ENCODE data around the gene CHPF2.

Gene CHPF2

DNA sequence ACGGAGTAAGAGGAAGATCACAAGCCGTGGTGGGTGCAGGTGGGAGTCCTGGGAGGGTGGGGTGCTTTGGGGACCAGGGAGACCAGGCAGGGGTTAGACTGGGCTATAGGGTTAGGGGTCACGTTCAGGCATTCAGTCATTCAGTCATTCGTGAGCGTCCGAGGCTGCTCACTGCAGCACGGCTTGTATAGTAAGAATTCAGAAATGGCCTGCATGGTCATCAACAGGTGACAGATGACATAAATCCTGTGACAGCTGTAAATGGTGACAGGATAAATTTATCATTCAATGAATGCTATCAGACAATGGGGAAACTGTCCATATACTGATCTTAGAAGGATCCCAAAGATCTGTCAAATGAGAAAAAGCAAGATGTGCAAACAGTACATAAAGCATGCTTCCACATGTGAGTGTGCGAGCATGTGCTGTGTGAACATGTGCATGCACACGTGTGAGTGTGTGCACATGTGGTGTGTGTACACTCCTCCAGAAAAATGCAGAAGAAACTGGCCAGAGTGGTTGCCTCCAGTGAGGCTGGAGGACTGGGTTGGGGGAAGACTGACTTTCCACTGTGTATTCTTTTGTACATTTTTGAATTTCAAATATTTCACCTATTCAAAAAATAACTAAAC is 48.2 kb downstream of the CHPF2 start:
- TF ChIP-seq EZH2phosphoT487 (IDR thresholded peaks at IDR 0.05; ENCODE audit: low read depth), result no peak
- TF ChIP-seq, protein P1, sequence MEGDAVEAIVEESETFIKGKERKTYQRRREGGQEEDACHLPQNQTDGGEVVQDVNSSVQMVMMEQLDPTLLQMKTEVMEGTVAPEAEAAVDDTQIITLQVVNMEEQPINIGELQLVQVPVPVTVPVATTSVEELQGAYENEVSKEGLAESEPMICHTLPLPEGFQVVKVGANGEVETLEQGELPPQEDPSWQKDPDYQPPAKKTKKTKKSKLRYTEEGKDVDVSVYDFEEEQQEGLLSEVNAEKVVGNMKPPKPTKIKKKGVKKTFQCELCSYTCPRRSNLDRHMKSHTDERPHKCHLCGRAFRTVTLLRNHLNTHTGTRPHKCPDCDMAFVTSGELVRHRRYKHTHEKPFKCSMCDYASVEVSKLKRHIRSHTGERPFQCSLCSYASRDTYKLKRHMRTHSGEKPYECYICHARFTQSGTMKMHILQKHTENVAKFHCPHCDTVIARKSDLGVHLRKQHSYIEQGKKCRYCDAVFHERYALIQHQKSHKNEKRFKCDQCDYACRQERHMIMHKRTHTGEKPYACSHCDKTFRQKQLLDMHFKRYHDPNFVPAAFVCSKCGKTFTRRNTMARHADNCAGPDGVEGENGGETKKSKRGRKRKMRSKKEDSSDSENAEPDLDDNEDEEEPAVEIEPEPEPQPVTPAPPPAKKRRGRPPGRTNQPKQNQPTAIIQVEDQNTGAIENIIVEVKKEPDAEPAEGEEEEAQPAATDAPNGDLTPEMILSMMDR (IDR thresholded peaks at IDR 0.05; ENCODE audit: low read depth, low read length), result no peak
- H3K79me2 ChIP-seq (ENCODE audit: low read length), result no peaks in the 10 kb centered on the region

DNA sequence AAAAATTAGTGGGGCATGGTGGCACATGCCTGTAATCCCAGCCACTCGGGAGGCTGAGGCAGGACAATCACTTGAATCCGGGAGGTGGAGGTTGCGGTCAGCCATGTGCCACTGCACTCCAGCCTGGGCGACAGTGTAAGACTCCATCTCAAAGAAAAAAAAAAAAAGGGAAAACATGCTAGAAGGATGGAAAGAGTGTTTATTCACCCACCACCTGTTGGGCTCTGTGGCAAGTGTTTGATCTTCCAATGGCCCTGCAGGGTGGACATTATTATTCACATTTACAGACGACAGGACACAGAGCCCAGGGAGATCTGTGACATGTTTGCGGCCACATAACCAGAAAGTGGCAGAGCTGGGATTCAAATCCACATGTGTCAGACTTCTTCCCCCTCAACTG is 49.4 kb downstream of the CHPF2 start:
- Histone ChIP-seq H3K9me3 (ENCODE audit: insufficient read depth, low read length) (no peaks in the 10 kb centered on the region), H3K27ac (ENCODE audit: low read length) (no peak overlapping the region), H3K4me2 (ENCODE audit: low read length) (no peak overlapping the region), H3K27me3 (ENCODE audit: low read depth, low read length) (peaks cover 36% of the 10 kb centered on the region), H3K79me2 (ENCODE audit: low read length) (no peaks in the 10 kb centered on the region), H3K4me1 (ENCODE audit: low read length) (peaks cover 8% of the 10 kb centered on the region; the same call in 1 of the 2 replicates), H4K20me1 (ENCODE audit: insufficient read depth, low read length) (no peaks in the 10 kb centered on the region), H3K9ac (ENCODE audit: low read length) (no peak overlapping the region), H2AFZ (ENCODE audit: low read depth, low read length) (no peak overlapping the region), H3K4me3 (ENCODE audit: low read length) (no peak overlapping the region), H3K36me3 (replicated peaks; ENCODE audit: low read depth, low read length) (no peaks in the 10 kb centered on the region)
- no peak for TF ChIP-seq EZH2phosphoT487 (IDR thresholded peaks at IDR 0.05; ENCODE audit: low read depth)
- TF ChIP-seq, protein P1 (IDR thresholded peaks at IDR 0.05; ENCODE audit: low read depth, low read length), result no peak

More for the DNA sequence above, 48.2 kb downstream of the CHPF2 start:
- Histone ChIP-seq H3K36me3 (replicated peaks; ENCODE audit: low read depth, low read length) (no peaks in the 10 kb centered on the region), H3K9me3 (ENCODE audit: insufficient read depth, low read length) (no peaks in the 10 kb centered on the region), H3K4me1 (ENCODE audit: low read length) (peaks cover 9% of the 10 kb centered on the region), H3K27ac (ENCODE audit: low read length) (no peak overlapping the region), H2AFZ (ENCODE audit: low read depth, low read length) (no peak overlapping the region), H3K9ac (ENCODE audit: low read length) (no peak overlapping the region), H3K4me2 (ENCODE audit: low read length) (no peak overlapping the region), H3K27me3 (ENCODE audit: low read depth, low read length) (peaks cover 38% of the 10 kb centered on the region), H3K4me3 (ENCODE audit: low read length) (no peak overlapping the region), H4K20me1 (ENCODE audit: insufficient read depth, low read length) (no peaks in the 10 kb centered on the region)

DNA sequence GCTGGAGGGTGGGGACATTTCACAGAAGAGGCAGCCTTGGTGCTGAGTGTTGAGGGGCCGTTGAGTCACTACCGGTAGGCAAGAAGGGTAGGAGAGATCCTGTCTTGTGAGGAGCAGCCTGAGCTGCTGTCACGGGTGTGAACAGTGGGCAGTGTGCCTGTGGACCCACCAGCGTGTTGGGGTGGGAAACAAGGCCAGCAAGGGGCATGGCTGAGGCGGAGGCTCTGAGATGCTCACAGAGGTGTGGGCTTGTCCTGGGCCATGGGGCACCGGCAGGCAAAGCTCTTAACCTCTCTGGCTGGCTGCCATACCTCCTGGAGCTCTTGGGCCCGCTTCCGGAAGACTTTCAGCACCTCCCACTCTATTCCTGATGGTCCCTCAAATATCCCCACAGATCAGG is 49.8 kb downstream of the CHPF2 start:
- no peaks in the 10 kb centered on the region for H3K36me3 ChIP-seq (replicated peaks; ENCODE audit: low read depth, low read length)
- no peak overlapping the region for H2AFZ ChIP-seq (ENCODE audit: low read depth, low read length)
- TF ChIP-seq, protein P1 (IDR thresholded peaks at IDR 0.05; ENCODE audit: low read depth, low read length), result no peak
- TF ChIP-seq EZH2phosphoT487 (IDR thresholded peaks at IDR 0.05; ENCODE audit: low read depth), result no peak
- peaks cover 8% of the 10 kb centered on the region; the same call in 1 of the 2 replicates for H3K4me1 ChIP-seq (ENCODE audit: low read length)
- no peak overlapping the region for H3K4me2 ChIP-seq (ENCODE audit: low read length)
- no peaks in the 10 kb centered on the region for H3K9me3 ChIP-seq (ENCODE audit: insufficient read depth, low read length)
- H3K27me3 ChIP-seq (ENCODE audit: low read depth, low read length), result peaks cover 38% of the 10 kb centered on the region
- no peak overlapping the region for H3K27ac ChIP-seq (ENCODE audit: low read length)
- H3K9ac ChIP-seq (ENCODE audit: low read length), result no peak overlapping the region
- H3K79me2 ChIP-seq (ENCODE audit: low read length), result no peaks in the 10 kb centered on the region
- H4K20me1 ChIP-seq (ENCODE audit: insufficient read depth, low read length), result no peaks in the 10 kb centered on the region
- H3K4me3 ChIP-seq (ENCODE audit: low read length), result no peak overlapping the region

DNA sequence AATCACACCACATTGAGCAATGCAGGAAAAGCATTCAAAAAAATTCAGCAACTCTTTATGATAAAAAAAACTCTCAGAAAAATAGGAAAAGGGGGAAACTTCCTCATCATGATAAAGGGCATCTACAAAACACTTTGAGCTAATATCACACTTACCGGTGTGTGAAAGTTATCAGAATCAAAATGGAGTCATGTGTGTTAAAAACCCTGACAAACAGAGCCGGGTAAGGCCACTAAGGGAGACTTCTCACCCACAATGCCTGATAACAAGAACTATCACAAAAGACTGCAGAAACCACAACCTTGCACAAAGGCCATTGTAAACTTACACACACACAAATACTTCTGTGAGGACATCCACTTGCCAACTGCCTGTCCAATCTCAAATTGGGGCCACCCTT is 51.0 kb downstream of the CHPF2 start:
- Histone ChIP-seq H2AFZ (ENCODE audit: low read depth, low read length) (no peak overlapping the region), H3K27me3 (ENCODE audit: low read depth, low read length) (peaks cover 44% of the 10 kb centered on the region), H3K9ac (ENCODE audit: low read length) (no peak overlapping the region), H3K4me2 (ENCODE audit: low read length) (no peak overlapping the region), H4K20me1 (ENCODE audit: insufficient read depth, low read length) (no peaks in the 10 kb centered on the region), H3K4me3 (ENCODE audit: low read length) (no peak overlapping the region), H3K9me3 (ENCODE audit: insufficient read depth, low read length) (no peaks in the 10 kb centered on the region), H3K27ac (ENCODE audit: low read length) (no peak overlapping the region), H3K4me1 (ENCODE audit: low read length) (0 out of 2 replicates have a peak, but pooled peaks cover 3% of the 10 kb centered on the region), H3K79me2 (ENCODE audit: low read length) (no peaks in the 10 kb centered on the region), H3K36me3 (replicated peaks; ENCODE audit: low read depth, low read length) (no peaks in the 10 kb centered on the region)
- TF ChIP-seq, protein P1 (IDR thresholded peaks at IDR 0.05; ENCODE audit: low read depth, low read length), result no peak
- no peak for TF ChIP-seq EZH2phosphoT487 (IDR thresholded peaks at IDR 0.05; ENCODE audit: low read depth)

Measured in OCI-LY3 (cell line).